A549 (cell line): ENCODE data around the gene PRR11. TPM values are rescaled to one million over a fixed set of nuclear protein-coding genes. Genes with fewer than 3 reads are reported as not detected.
"Not testable (repeated sequence)": the region's sequence is repeated elsewhere in the genome, so short reads cannot be mapped to it uniquely, and the experiment has no call there.

Source experiments
- ATAC-seq, 2 experiments: fragments of 200-7000 bp in 1 of 2; fragments of >200 bp in 1 of 2; cut with Nextera tagmentation in 1 of 2; cut with Tn5 transposase in 1 of 2; 3 replicates each; pipeline versions ENCODE4 v1.8.0 to v1.9.1; 2018 to 2020; ENCODE audit warnings: mild to moderate bottlenecking in 1 of 2, moderate library complexity in 1 of 2
- CTCF ChIA-PET: fragments of 300-600 bp; sonication (Branson Sonifier 250); formaldehyde crosslinking; extraction: SDS; loops from one replicate; lab custom pipeline; 2021; ENCODE audit warnings: antibody characterized with exemption, inconsistent platforms; lab: Yijun Ruan, JAX
- POLR2A ChIA-PET: fragments of 350-600 bp; formaldehyde crosslinking; extraction: SDS; loops from one replicate; lab custom pipeline; 2021; ENCODE audit warnings: antibody characterized with exemption, inconsistent platforms; lab: Yijun Ruan, JAX
- DNase-seq, 2 experiments: peaks; one replicate each; pipeline versions ENCODE4 v3.0.0 to v3.0.0-alpha.2; 2011 to 2016; ENCODE audit warnings: low read depth in 1 of 2, low spot score in 1 of 2
- FAIRE-seq: peaks from 2 replicates; lab custom pipeline; 2011; peaks lifted over from hg19 to GRCh38; lab: Jason Lieb, UNC
- H3K27ac ChIP-seq, 2 experiments: fragments of >200 bp; sonication (Bioruptor Twin); formaldehyde crosslinking; 3 replicates each; pipeline ENCODE4 v1.5.1; 2016 to 2017
- H3K4me1 ChIP-seq: fragments of >200 bp; sonication (Bioruptor Twin); formaldehyde crosslinking; 3 replicates; pipeline ENCODE4 v1.6.1; 2016
- H3K4me2 ChIP-seq: fragments of >200 bp; sonication (Bioruptor Twin); formaldehyde crosslinking; 3 replicates; pipeline ENCODE4 v1.6.1; 2016
- H3K4me3 ChIP-seq: fragments of >200 bp; sonication (Bioruptor Twin); formaldehyde crosslinking; 3 replicates; pipeline ENCODE4 v1.5.1; 2016
- H3K9me3 ChIP-seq: fragments of >200 bp; sonication (Bioruptor Twin); formaldehyde crosslinking; 3 replicates; pipeline ENCODE4 v1.6.1; 2016
- CBX8 ChIP-seq: fragments of 200-600 bp; sonication (generic); IDR thresholded peaks from 2 replicates; pipeline ENCODE4 v1.6.1; 2016
- CEBPB ChIP-seq, 2 experiments: fragments of >200 bp in 1 of 2; sonication (Bioruptor Twin) in 1 of 2; formaldehyde crosslinking in 1 of 2; IDR thresholded peaks; 2 replicates each; pipeline ENCODE4 v1.6.1; 2012 to 2016
- CHD2 ChIP-seq: fragments of 150-350 bp; IDR thresholded peaks from 2 replicates; pipeline ENCODE4 v1.6.1; 2014; ENCODE audit warnings: low read length; ENCODE audit not compliant: partially characterized antibody
- EHF ChIP-seq: fragments of 250-450 bp; sonication (Bioruptor Pico); IDR thresholded peaks from 2 replicates; pipeline ENCODE4 v1.5.0; 2020; ENCODE audit warnings: mild to moderate bottlenecking
- EHMT2 ChIP-seq: fragments of 200-600 bp; sonication (generic); IDR thresholded peaks from 2 replicates; pipeline ENCODE4 v1.6.1; 2016; ENCODE audit warnings: antibody characterized with exemption, low read depth, mild to moderate bottlenecking, moderate library complexity
- EP300 ChIP-seq, 2 experiments: fragments of >200 bp; sonication (Bioruptor Twin); formaldehyde crosslinking; IDR thresholded peaks; 2 replicates in 1 of 2; 3 replicates in 1 of 2; pipeline ENCODE4 v1.6.1; 2016 to 2017
- FOXS1 ChIP-seq: fragments of 250-450 bp; sonication (Bioruptor Pico); IDR thresholded peaks from 2 replicates; pipeline ENCODE4 v1.5.0; 2020; ENCODE audit warnings: mild to moderate bottlenecking, moderate library complexity
- GATA3 ChIP-seq: IDR thresholded peaks from 2 replicates; pipeline ENCODE4 v1.6.1; 2012; ENCODE audit warnings: borderline replicate concordance
- HEYL ChIP-seq: fragments of 250-450 bp; sonication (Bioruptor Pico); IDR thresholded peaks from 2 replicates; pipeline ENCODE4 v1.8.0; 2021; ENCODE audit warnings: mild to moderate bottlenecking, moderate library complexity
- HOXA7 ChIP-seq: fragments of 250-450 bp; sonication (Bioruptor Pico); IDR thresholded peaks from 2 replicates; pipeline ENCODE4 v1.5.0; 2020; ENCODE audit warnings: mild to moderate bottlenecking, moderate library complexity
- HOXB13 ChIP-seq: fragments of 250-450 bp; sonication (Bioruptor Pico); IDR thresholded peaks from 2 replicates; pipeline ENCODE4 v1.5.0; 2020; ENCODE audit warnings: low read depth, mild to moderate bottlenecking, moderate library complexity
- JUNB ChIP-seq: fragments of >200 bp; sonication (Bioruptor Twin); formaldehyde crosslinking; IDR thresholded peaks from 2 replicates; pipeline ENCODE4 v1.6.1; 2016
- MAFK ChIP-seq: fragments of 450-650 bp; IDR thresholded peaks from 2 replicates; pipeline ENCODE4 v1.6.1; 2014; ENCODE audit not compliant: partially characterized antibody
- MYC ChIP-seq: IDR thresholded peaks from 2 replicates; pipeline ENCODE4 v1.6.1; 2012; ENCODE audit warnings: mild to moderate bottlenecking, inconsistent platforms, low read length, improper control_type of control experiment, borderline replicate concordance
- NR3C1 ChIP-seq: fragments of >200 bp; sonication (Bioruptor Twin); formaldehyde crosslinking; IDR thresholded peaks from 3 replicates; pipeline ENCODE4 v1.6.1; 2017
- RAD21 ChIP-seq, 2 experiments: fragments of >200 bp in 1 of 2; sonication (Bioruptor Twin) in 1 of 2; formaldehyde crosslinking in 1 of 2; IDR thresholded peaks in 1 of 2; conservative IDR thresholded peaks in 1 of 2; 2 replicates in 1 of 2; 3 replicates in 1 of 2; pipeline ENCODE4 v1.6.1; 2012 to 2018; ENCODE audit warnings: inconsistent platforms in 1 of 2
- RFX5 ChIP-seq: fragments of 450-650 bp; IDR thresholded peaks from 2 replicates; pipeline ENCODE4 v1.7.1; 2014; ENCODE audit warnings: antibody characterized with exemption, mild to moderate bottlenecking, moderate library complexity
- TP53 ChIP-seq: fragments of 250-450 bp; sonication (Bioruptor Pico); IDR thresholded peaks from 2 replicates; pipeline ENCODE4 v1.5.0; 2021; ENCODE audit warnings: mild to moderate bottlenecking, moderate library complexity
- WGBS: methylation state at CpG from one replicate; pipeline ENCODE4 v1.1.6; 2017; ENCODE audit errors: missing lambda C conversion rate; 5-methylcytosine and 5-hydroxymethylcytosine counted together
- polyA plus RNA-seq, 4 experiments: library from polyadenylated mRNA; depleted of rRNA in 3 of 4; stranded (reverse); fragments of >200 nt; fragmentation: RNase III in 1 of 4; extraction: RNeasy Plus Mini Kit Qiagen cat#74134 plus additional on column Dnase treatment in 1 of 4; gene quantifications; 2 replicates in 3 of 4; 3 replicates in 1 of 4; pipeline ENCODE4 v1.2.3, GENCODE V29; 2011 to 2017
- TF ChIP-seq, protein P1 (sequence below): IDR thresholded peaks from 2 replicates; pipeline ENCODE4 v1.6.1; 2012
- TF ChIP-seq, protein P2 (sequence below): fragments of >200 bp; sonication (Bioruptor Twin); formaldehyde crosslinking; IDR thresholded peaks from 2 replicates; pipeline ENCODE4 v1.6.1; 2016

PRR11 gene
- polyA plus RNA-seq, 2 of the 4 experiments (the other 2 are of a cell fraction) = 66.4 to 66.9 TPM

DNA sequence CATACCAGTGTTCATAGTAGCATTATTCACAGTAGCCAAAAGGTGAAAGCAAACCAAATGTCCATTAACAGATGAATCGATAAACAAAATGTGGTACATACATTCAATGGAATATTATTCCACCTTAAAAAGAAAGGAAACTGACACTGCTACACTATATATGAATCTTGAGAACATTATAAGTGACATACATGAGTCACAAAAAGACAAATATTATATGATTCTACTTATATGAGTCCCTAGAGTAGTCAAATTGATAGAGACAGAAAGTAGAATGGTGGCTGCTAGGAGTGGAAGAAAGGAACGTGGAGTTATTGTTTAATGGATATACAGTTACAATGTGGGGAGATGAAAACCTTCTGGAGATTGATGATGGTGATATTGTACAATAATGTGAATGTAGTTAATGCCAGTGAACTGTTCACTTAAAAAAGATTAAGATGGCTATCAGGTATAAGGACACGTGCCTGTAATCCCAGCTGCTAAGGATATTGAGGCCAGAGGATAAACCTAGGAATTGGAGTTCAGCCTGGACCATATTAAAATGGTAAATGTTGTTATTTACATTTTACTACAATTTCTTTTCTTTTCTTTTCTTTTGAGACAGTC, 28.6 kb upstream of the PRR11 start:
- no peaks in the 10 kb centered on the region for H3K9me3 ChIP-seq
- H3K4me2 ChIP-seq = no peak overlapping the region
- ChIA-PET CTCF (no interaction called here), POLR2A (no interaction called here)
- FAIRE-seq (no peak), ATAC-seq (no peak; a peak in 1 of 6 replicates), DNase-seq (no peak)
- WGBS = 77% methylated on average over 3 of the region's 3 CpGs
- H3K27ac ChIP-seq = no peak overlapping the region
- no peaks in the 10 kb centered on the region for H3K4me1 ChIP-seq
- TF ChIP-seq RFX5 (no peak), CBX8 (no peak), EP300 (IDR thresholded peaks at IDR 0.05) (no peak), CHD2 (no peak), GATA3 (no peak), MAFK (no peak), JUNB (no peak), FOXS1 (no peak), EHF (CRISPR knock-in tag) (no peak), EHMT2 (no peak), TP53 (CRISPR knock-in tag) (no peak), RAD21 (conservative IDR thresholded peaks at IDR 0.05 in 1 of 2, IDR thresholded peaks at IDR 0.05 in 1 of 2) (no peak)
- TF ChIP-seq, protein P1, sequence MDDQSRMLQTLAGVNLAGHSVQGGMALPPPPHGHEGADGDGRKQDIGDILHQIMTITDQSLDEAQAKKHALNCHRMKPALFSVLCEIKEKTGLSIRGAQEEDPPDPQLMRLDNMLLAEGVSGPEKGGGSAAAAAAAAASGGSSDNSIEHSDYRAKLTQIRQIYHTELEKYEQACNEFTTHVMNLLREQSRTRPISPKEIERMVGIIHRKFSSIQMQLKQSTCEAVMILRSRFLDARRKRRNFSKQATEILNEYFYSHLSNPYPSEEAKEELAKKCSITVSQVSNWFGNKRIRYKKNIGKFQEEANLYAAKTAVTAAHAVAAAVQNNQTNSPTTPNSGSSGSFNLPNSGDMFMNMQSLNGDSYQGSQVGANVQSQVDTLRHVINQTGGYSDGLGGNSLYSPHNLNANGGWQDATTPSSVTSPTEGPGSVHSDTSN = no peak
- no peak overlapping the region for H3K4me3 ChIP-seq

DNA sequence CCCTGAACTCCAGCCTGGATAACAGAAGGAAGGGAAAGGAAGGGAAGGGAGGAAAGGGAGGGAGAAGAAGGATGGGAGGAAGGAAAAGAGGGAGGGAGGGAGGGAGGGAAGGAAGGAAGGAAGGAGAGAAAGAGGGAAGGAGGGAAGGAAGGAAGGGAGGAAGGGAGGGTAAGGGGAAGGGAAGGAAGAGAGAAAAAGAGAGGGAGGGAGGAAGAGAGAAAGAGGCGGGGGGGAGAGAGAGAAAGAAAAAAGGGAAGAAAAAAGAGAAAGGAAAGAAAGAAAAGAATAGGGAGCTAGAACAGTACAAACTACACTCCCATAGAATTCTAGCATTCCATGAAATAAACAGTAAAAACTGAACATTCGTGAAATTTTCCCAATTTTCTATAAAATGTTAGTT, 25.7 kb upstream of the PRR11 start:
- TF ChIP-seq HOXB13 (CRISPR knock-in tag) (no peak), HEYL (CRISPR knock-in tag) (no peak)
- H3K4me1 ChIP-seq = no peaks in the 10 kb centered on the region
- H3K4me2 ChIP-seq = no peak overlapping the region
- H3K4me3 ChIP-seq = no peak overlapping the region
- ChIA-PET POLR2A (interaction anchor here (0.8 kb wide), 1 partner anchor 26 kb away, joined by 6 read pairs; the partner anchor contains the start of genes PRR11 and SKA2), CTCF (interaction anchor here (1.0 to 1.9 kb wide), 3 partner anchors 9 to 19 kb away, joined by 3 to 6 read pairs (median 3); no protein-coding TSS in a partner anchor)
- DNase-seq (no peak), ATAC-seq (no peak), FAIRE-seq (no peak)
- no peak overlapping the region for H3K27ac ChIP-seq
- WGBS = 0% methylated on average over 1 of the region's 2 CpGs
- no peaks in the 10 kb centered on the region for H3K9me3 ChIP-seq

DNA sequence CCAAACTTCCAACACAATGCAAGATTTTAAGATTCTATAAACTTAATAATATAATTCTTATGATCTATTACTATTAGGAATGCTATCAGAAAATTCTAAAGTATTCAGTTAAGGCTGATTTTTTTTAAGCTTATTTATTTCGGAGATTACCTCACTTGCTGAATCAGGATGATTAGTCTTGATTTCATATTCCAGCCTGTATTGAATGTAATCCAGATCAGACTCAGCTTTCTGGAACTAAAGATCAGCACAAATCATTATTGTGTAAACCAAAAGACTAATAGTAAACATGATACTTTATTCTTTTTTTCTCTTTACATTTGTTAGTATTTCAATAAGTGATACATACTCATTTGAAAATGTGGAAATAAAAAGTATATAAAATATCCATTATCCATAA, 24.4 kb upstream of the PRR11 start:
- TF ChIP-seq EHMT2 (no peak), NR3C1 (no peak), CEBPB (IDR thresholded peaks at IDR 0.05) (no peak), MYC (no peak), HOXA7 (CRISPR knock-in tag) (no peak)
- TF ChIP-seq, protein P2, sequence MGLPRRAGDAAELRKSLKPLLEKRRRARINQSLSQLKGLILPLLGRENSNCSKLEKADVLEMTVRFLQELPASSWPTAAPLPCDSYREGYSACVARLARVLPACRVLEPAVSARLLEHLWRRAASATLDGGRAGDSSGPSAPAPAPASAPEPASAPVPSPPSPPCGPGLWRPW = no peak
- ChIA-PET POLR2A (interaction anchor here (0.6 kb wide), 1 partner anchor 11 kb away, joined by 5 read pairs; no protein-coding TSS in a partner anchor), CTCF (interaction anchor here (1.4 kb wide), 1 partner anchor 8 kb away, joined by 3 read pairs; no protein-coding TSS in a partner anchor)
- H3K4me1 ChIP-seq = no peaks in the 10 kb centered on the region
- WGBS = 77% methylated on average over 1 of the region's 1 CpG
- H3K4me3 ChIP-seq = no peak overlapping the region
- H3K4me2 ChIP-seq = no peak overlapping the region
- DNase-seq (no peak), ATAC-seq (no peak), FAIRE-seq (peak; percentile 7)
- H3K9me3 ChIP-seq = no peaks in the 10 kb centered on the region
- no peak overlapping the region for H3K27ac ChIP-seq

DNA sequence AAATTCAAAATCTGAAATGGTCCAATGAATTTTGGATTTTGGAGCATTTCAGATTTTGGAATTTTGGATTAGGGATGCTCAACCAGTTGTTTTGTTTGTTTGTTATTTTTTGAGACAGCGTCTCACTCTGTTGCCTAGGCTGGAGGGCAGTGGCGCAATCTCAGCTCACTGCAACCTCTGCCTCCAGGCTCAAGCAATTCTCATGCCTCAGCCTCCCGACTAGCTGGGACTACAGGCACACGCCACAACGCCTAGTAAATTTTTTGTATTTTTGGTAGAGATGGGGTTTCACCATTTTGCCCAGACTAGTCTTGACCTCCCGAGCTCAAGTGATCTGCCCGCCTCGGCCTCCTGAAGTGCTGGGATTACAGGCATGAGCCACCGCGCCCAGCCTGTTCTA, 17.2 kb upstream of the PRR11 start:
- H3K9me3 ChIP-seq, H3K4me1 ChIP-seq, POLR2A ChIA-PET, H3K4me3 ChIP-seq, H3K4me2 ChIP-seq, DNase-seq, CTCF ChIA-PET, H3K27ac ChIP-seq, FAIRE-seq: not testable (repeated sequence)
- ATAC-seq = peak in 1 of 2 experiments; percentile 37; a peak in 2 of 6 replicates
- WGBS = 88% methylated on average over 10 of the region's 10 CpGs
- peak; percentile 19 to 65; a peak in 3 of 4 replicates for TF ChIP-seq CEBPB (IDR thresholded peaks at IDR 0.05)
